Activated CD8-positive, alpha-beta T cell treated with anti-CD3 and anti-CD28 coated beads for 36 hours (primary cell): ENCODE results near the gene SLC10A6. TPM values are rescaled to one million over a fixed set of nuclear protein-coding genes. Genes with fewer than 3 reads are reported as not detected.
A peak's percentile ranks its signal among the peaks of the same experiment; 100 is the strongest.

ENCODE experiments used
- ATAC-seq: fragments of 200-7000 bp; cut with Tn5 transposase; one replicate; pipeline ENCODE4 v1.10.0; 2021; ENCODE audit warnings: mild to moderate bottlenecking, moderate library complexity
- CTCF ChIA-PET: fragments of 350-600 bp; sonication (Branson Sonifier 250); formaldehyde crosslinking; loops from one replicate; lab custom pipeline; 2021; ENCODE audit warnings: antibody characterized with exemption; lab: Charles Lee
- POLR2A ChIA-PET: fragments of 350-600 bp; sonication (Branson Sonifier 250); formaldehyde crosslinking; loops from one replicate; lab custom pipeline; 2021; ENCODE audit warnings: antibody characterized with exemption; lab: Charles Lee
- DNase-seq: peaks from one replicate; pipeline ENCODE4 v3.0.0-alpha.2; 2020
- H3K27ac Mint-ChIP-seq: one replicate; pipeline ENCODE4 v1.8.0; 2021; ENCODE audit warnings: mild to moderate bottlenecking, mixed read lengths
- H3K27me3 Mint-ChIP-seq: one replicate; pipeline ENCODE4 v1.8.0; 2021; ENCODE audit warnings: mixed read lengths
- H3K36me3 Mint-ChIP-seq: one replicate; pipeline ENCODE4 v1.8.0; 2021; ENCODE audit warnings: low read depth, mixed read lengths
- H3K4me1 Mint-ChIP-seq: one replicate; pipeline ENCODE4 v1.8.0; 2021; ENCODE audit warnings: low read depth, mixed read lengths
- H3K4me3 Mint-ChIP-seq: one replicate; pipeline ENCODE4 v1.8.0; 2021; ENCODE audit warnings: mild to moderate bottlenecking, moderate library complexity, mixed read lengths
- H3K9me3 Mint-ChIP-seq: one replicate; pipeline ENCODE4 v1.8.0; 2021; ENCODE audit warnings: mixed read lengths
- CTCF ChIP-seq: fragments of 200-600 bp; IDR thresholded peaks from one replicate; pipeline ENCODE4 v1.8.0; 2022; ENCODE audit warnings: antibody characterized with exemption, mild to moderate bottlenecking
- intact Hi-C: fragments of 100-400 bp; cut with micrococcal nuclease; formaldehyde crosslinking; loops from one replicate; pipeline ENCODE4 v1.10.0; 2022
- total RNA-seq, 2 experiments: library from RNA; stranded (reverse); gene quantifications; one replicate each; pipeline ENCODE4 v1.2.3, GENCODE V29; 2021

The SLC10A6 gene
- total RNA-seq, 2 experiments from 2014 or later: not detected

GRCh38 chr4:86894455-86894854 lies 45.3 kb upstream of the SLC10A6 start:
- DNase-seq (no peak), ATAC-seq (no peak)
- ChIA-PET POLR2A (no interaction called here), CTCF (interaction anchor here (1.5 kb wide), 2 partner anchors 396 to 399 kb away, joined by 22 to 23 read pairs; no protein-coding TSS in a partner anchor)
- intact Hi-C loops: loop anchor here (10.0 kb wide), 1 partner anchor 250 kb away; no protein-coding TSS in a partner anchor
- Mint-ChIP-seq H3K9me3 (no peaks in the 10 kb centered on the region), H3K4me3 (no peak overlapping the region), H3K27ac (no peak overlapping the region), H3K36me3 (no peaks in the 10 kb centered on the region), H3K27me3 (peaks cover 22% of the 10 kb centered on the region), H3K4me1 (peaks cover 8% of the 10 kb centered on the region)
- no peak for TF ChIP-seq CTCF

- no peak for ATAC-seq
- H3K4me1 Mint-ChIP-seq: peaks cover 8% of the 10 kb centered on the region
- H3K4me3 Mint-ChIP-seq: peak overlapping the region; percentile 67
- no peak overlapping the region for H3K27ac Mint-ChIP-seq
- ChIA-PET POLR2A (interaction anchor here (1.1 kb wide), 1 partner anchor 399 kb away, joined by 5 read pairs; no protein-coding TSS in a partner anchor), CTCF (interaction anchor here (1.2 to 2.9 kb wide), 3 partner anchors 11 to 397 kb away, joined by 3 to 15 read pairs (median 10); no protein-coding TSS in a partner anchor)
- peaks cover 22% of the 10 kb centered on the region for H3K27me3 Mint-ChIP-seq
- intact Hi-C loops: loop anchor here (10.0 kb wide), 1 partner anchor 248 kb away; no protein-coding TSS in a partner anchor
- no peaks in the 10 kb centered on the region for H3K36me3 Mint-ChIP-seq
- H3K9me3 Mint-ChIP-seq: no peaks in the 10 kb centered on the region
- DNase-seq: no peak
- no peak for TF ChIP-seq CTCF
These were observed 44.0 kb upstream of the SLC10A6 start for GRCh38 chr4:86893136-86893535.

DNA sequence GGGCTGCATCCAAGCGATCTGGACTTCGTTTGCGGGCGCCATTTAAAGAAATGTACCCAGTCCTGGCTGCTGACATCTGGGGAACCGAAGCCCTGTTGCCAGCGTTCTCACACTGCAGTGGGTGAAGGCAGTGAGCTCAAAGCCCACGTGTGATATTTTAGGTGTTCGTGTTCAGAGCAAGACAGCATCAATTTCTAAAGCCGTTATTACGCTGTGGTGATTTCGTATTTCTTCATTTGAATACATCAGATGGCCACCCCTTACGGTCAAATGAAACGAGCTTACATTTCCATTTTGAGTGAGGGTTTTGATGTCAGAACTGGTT lies 43.4 kb upstream of the SLC10A6 start:
- DNase-seq (no peak), ATAC-seq (peak; percentile 25)
- H3K27ac Mint-ChIP-seq: no peak overlapping the region
- H3K9me3 Mint-ChIP-seq: no peaks in the 10 kb centered on the region
- H3K4me3 Mint-ChIP-seq: peak overlapping the region; percentile 67
- H3K27me3 Mint-ChIP-seq: peaks cover 22% of the 10 kb centered on the region
- intact Hi-C loops: loop anchor here (10.0 kb wide), 1 partner anchor 248 kb away; no protein-coding TSS in a partner anchor
- no peak for TF ChIP-seq CTCF
- ChIA-PET POLR2A (interaction anchor here (1.1 kb wide), 1 partner anchor 398 kb away, joined by 5 read pairs; no protein-coding TSS in a partner anchor), CTCF (interaction anchor here (1.2 to 2.9 kb wide), 3 partner anchors 11 to 396 kb away, joined by 3 to 15 read pairs (median 10); no protein-coding TSS in a partner anchor)
- no peaks in the 10 kb centered on the region for H3K36me3 Mint-ChIP-seq
- H3K4me1 Mint-ChIP-seq: peaks cover 8% of the 10 kb centered on the region

- POLR2A ChIA-PET: interaction anchor here (1.1 kb wide), 1 partner anchor 397 kb away, joined by 5 read pairs; no protein-coding TSS in a partner anchor
- CTCF ChIA-PET: interaction anchor here (1.2 to 2.9 kb wide), 3 partner anchors 12 to 396 kb away, joined by 3 to 15 read pairs (median 10); no protein-coding TSS in a partner anchor
- DNase-seq: peak; percentile 55
- H3K4me3 Mint-ChIP-seq: peak within 1 kb of the TSS; percentile 73
- peak; percentile 71 for ATAC-seq
- H3K4me1 Mint-ChIP-seq: peaks cover 8% of the 10 kb centered on the region
- TF ChIP-seq CTCF: no peak
- peaks cover 22% of the 10 kb centered on the region for H3K27me3 Mint-ChIP-seq
- H3K9me3 Mint-ChIP-seq: no peaks in the 10 kb centered on the region
- intact Hi-C loops: loop anchor here (10.0 kb wide), 1 partner anchor 247 kb away; no protein-coding TSS in a partner anchor
- H3K36me3 Mint-ChIP-seq: no peaks in the 10 kb centered on the region
- H3K27ac Mint-ChIP-seq: no peak within 1 kb of the TSS
These were observed 42.8 kb upstream of the SLC10A6 start, which contains the start of gene C4orf36 for GRCh38 chr4:86891762-86892635. TSS of gene C4orf36 (minus strand) at chr4:86892422. CDS start at chr4:86891520, 902 bp downstream.
